ENCODE results near the gene CLEC2L. TPM values are rescaled to one million over a fixed set of nuclear protein-coding genes. Genes with fewer than 3 reads are reported as not detected.

CLEC2L gene
- polyA plus RNA-seq, 1 donor (not counting 4 experiments of a cell fraction or from before 2014, with no cell fraction given): not detected

DNA sequence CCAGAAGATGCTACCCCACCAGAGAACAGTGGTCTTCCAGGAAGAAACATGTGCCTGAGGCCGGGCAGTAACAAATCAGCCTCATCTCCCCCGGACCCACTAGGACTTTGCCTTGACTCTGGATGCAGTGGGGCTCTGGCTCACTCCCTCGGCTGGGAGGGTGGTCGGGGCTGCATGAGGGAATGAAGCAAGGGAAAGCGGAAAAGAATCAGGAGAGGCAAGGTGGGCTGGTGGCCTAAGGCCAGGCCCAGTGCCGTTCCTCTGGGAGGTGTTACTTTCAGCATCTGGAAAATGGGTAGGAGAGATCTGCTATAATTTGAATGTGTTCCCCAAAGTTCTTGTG lies 51.8 kb downstream of the CLEC2L start:
- FAIRE-seq: no peak
- H3K36me3 ChIP-seq (ENCODE audit: control insufficient read depth in 2 of 2, extremely low read depth in 1 of 2, insufficient read depth in 2 of 2, low read length in 2 of 2): peaks cover 9 to 11% of the 10 kb centered on the region in 2 experiments
- no peaks in the 10 kb centered on the region for H3K9me1 ChIP-seq (ENCODE audit: control insufficient read depth, extremely low read depth, insufficient read depth, low read length)
- H3K9ac ChIP-seq (ENCODE audit: control insufficient read depth, extremely low read depth, insufficient read depth, low read length): no peak overlapping the region
- H3K4me1 ChIP-seq (ENCODE audit: control insufficient read depth, extremely low read depth, insufficient read depth, low read length): no peaks in the 10 kb centered on the region
- no peak overlapping the region for H2AFZ ChIP-seq (ENCODE audit: control insufficient read depth, low read length)
- H3K79me2 ChIP-seq (ENCODE audit: control insufficient read depth, insufficient read depth, low read length): no peaks in the 10 kb centered on the region
- H3K4me2 ChIP-seq (ENCODE audit: control insufficient read depth, extremely low read depth, insufficient read depth, low read depth, low read length): no peak overlapping the region
- dilution Hi-C loops (cut with MboI; ENCODE audit: extremely low pct_ligation_motif_present, low sequenced_read_pairs): no loop called here
- no peak overlapping the region for H3K27ac ChIP-seq (ENCODE audit: control insufficient read depth, insufficient read depth, low read length)
- H3K9me3 ChIP-seq (ENCODE audit: control insufficient read depth, low read depth, low read length): no peaks in the 10 kb centered on the region
- no peak for TF ChIP-seq EZH2 (IDR thresholded peaks at IDR 0.05; ENCODE audit: low read length)
- TF ChIP-seq, protein P1, sequence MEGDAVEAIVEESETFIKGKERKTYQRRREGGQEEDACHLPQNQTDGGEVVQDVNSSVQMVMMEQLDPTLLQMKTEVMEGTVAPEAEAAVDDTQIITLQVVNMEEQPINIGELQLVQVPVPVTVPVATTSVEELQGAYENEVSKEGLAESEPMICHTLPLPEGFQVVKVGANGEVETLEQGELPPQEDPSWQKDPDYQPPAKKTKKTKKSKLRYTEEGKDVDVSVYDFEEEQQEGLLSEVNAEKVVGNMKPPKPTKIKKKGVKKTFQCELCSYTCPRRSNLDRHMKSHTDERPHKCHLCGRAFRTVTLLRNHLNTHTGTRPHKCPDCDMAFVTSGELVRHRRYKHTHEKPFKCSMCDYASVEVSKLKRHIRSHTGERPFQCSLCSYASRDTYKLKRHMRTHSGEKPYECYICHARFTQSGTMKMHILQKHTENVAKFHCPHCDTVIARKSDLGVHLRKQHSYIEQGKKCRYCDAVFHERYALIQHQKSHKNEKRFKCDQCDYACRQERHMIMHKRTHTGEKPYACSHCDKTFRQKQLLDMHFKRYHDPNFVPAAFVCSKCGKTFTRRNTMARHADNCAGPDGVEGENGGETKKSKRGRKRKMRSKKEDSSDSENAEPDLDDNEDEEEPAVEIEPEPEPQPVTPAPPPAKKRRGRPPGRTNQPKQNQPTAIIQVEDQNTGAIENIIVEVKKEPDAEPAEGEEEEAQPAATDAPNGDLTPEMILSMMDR (optimal IDR thresholded peaks at IDR 0.05 in 1 of 3, IDR thresholded peaks at IDR 0.05 in 1 of 3, conservative IDR thresholded peaks at IDR 0.05 in 1 of 3; ENCODE audit: extremely low read depth in 1 of 3, insufficient read depth in 2 of 3, low read length in 3 of 3): no peak
- no peak overlapping the region for H3K4me3 ChIP-seq (ENCODE audit: control insufficient read depth in 2 of 3, extremely low read depth in 1 of 3, insufficient read depth in 2 of 3, low read depth in 1 of 3, low read length in 3 of 3)
- no peak for DNase-seq (ENCODE audit: low read depth, low spot score)
- H4K20me1 ChIP-seq (ENCODE audit: control insufficient read depth, extremely low read depth, insufficient read depth, low read length): peaks cover under 1% of the 10 kb centered on the region
- no peaks in the 10 kb centered on the region for H3K27me3 ChIP-seq (ENCODE audit: control insufficient read depth, extremely low read depth, insufficient read depth, low read length)

DNA sequence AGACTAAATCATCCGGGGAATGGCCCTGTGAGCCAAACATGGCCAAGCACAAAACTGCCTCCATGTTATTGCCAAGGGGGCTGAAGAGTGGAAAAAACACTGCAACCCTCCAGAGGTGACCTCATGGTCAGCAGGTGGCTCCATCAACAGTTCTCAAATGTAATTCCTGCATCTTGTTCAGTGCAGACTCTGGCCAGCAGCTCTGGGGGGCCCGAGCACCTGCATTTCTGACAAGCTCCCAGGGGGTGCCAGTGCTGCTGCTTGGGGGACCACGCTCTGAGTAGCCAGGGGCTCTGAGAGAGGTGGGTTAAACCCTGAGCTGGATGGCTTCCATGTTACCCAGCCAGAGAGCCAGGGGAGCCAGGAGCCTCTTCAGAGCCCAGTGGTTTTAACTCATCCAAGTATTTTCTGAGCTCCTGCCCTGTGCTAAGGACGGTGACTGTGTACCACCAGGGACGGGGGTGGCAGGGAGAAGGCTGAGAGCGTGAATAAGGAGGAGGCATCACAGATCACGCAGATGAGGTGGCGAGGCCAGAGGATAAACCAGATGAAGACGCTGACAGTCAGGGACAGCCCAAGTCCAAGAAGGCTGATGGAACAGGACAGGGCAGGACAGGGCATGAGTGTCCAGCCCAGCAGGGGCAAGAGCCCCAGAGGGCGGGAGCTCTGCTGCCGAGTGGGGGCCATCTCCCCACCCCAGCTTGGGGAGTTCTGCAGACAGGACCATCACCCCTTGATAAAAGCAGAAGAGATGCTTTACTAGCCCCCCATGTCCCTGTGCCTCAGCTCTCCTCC lies 52.9 kb downstream of the CLEC2L start:
- dilution Hi-C loops (cut with MboI; ENCODE audit: extremely low pct_ligation_motif_present, low sequenced_read_pairs): no loop called here
- H3K4me3 ChIP-seq (ENCODE audit: control insufficient read depth in 2 of 3, extremely low read depth in 1 of 3, insufficient read depth in 2 of 3, low read depth in 1 of 3, low read length in 3 of 3): no peak overlapping the region
- no peak overlapping the region for H3K27ac ChIP-seq (ENCODE audit: control insufficient read depth, insufficient read depth, low read length)
- no peaks in the 10 kb centered on the region for H3K79me2 ChIP-seq (ENCODE audit: control insufficient read depth, insufficient read depth, low read length)
- TF ChIP-seq, protein P1 (optimal IDR thresholded peaks at IDR 0.05 in 1 of 3, IDR thresholded peaks at IDR 0.05 in 1 of 3, conservative IDR thresholded peaks at IDR 0.05 in 1 of 3; ENCODE audit: extremely low read depth in 1 of 3, insufficient read depth in 2 of 3, low read length in 3 of 3): no peak
- TF ChIP-seq EZH2 (IDR thresholded peaks at IDR 0.05; ENCODE audit: low read length): no peak
- DNase-seq (ENCODE audit: low read depth, low spot score) (no peak), FAIRE-seq (no peak)
- H2AFZ ChIP-seq (ENCODE audit: control insufficient read depth, low read length): no peak overlapping the region
- H4K20me1 ChIP-seq (ENCODE audit: control insufficient read depth, extremely low read depth, insufficient read depth, low read length): peaks cover 2% of the 10 kb centered on the region
- no peak overlapping the region for H3K9ac ChIP-seq (ENCODE audit: control insufficient read depth, extremely low read depth, insufficient read depth, low read length)
- no peak overlapping the region for H3K4me2 ChIP-seq (ENCODE audit: control insufficient read depth, extremely low read depth, insufficient read depth, low read depth, low read length)
- H3K4me1 ChIP-seq (ENCODE audit: control insufficient read depth, extremely low read depth, insufficient read depth, low read length): no peaks in the 10 kb centered on the region
- H3K27me3 ChIP-seq (ENCODE audit: control insufficient read depth, extremely low read depth, insufficient read depth, low read length): no peaks in the 10 kb centered on the region
- H3K9me3 ChIP-seq (ENCODE audit: control insufficient read depth, low read depth, low read length): no peaks in the 10 kb centered on the region
- no peaks in the 10 kb centered on the region for H3K9me1 ChIP-seq (ENCODE audit: control insufficient read depth, extremely low read depth, insufficient read depth, low read length)
- H3K36me3 ChIP-seq (ENCODE audit: control insufficient read depth in 2 of 2, extremely low read depth in 1 of 2, insufficient read depth in 2 of 2, low read length in 2 of 2): peaks cover 9 to 11% of the 10 kb centered on the region in 2 experiments

Data from keratinocyte (primary cell).